ENCODE results near the gene ACTMAP. TPM values are rescaled to one million over a fixed set of nuclear protein-coding genes. Genes with fewer than 3 reads are reported as not detected.

The ACTMAP gene
- total RNA-seq, 1 experiment from 2014 or later = 17.8 TPM

DNA sequence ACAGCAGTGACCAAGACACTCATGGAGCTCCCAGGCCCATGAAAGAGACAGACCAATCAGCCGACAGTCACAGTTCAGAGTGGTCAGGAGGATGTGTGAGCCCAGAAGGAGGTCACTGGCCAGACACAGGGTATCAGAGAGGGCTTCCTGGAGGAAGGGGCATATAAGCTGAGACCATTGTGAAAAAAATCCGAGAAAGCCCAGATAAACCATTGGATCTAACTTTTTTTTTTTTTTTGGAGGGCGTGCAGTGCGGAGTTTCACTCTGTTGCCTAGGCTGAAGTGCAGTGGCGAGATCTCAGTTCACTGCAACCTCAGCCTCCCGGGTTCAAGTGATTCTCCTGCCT lies 29.2 kb downstream of the ACTMAP start:
- H3K27ac Mint-ChIP-seq (ENCODE audit: unreplicated experiment) = peak overlapping the region; percentile 93
- peaks cover 3% of the 10 kb centered on the region for H3K9me3 Mint-ChIP-seq (ENCODE audit: low read depth, unreplicated experiment)
- no TSS peak for BruUV-seq (replicated peaks)
- TF ChIP-seq, protein P1, sequence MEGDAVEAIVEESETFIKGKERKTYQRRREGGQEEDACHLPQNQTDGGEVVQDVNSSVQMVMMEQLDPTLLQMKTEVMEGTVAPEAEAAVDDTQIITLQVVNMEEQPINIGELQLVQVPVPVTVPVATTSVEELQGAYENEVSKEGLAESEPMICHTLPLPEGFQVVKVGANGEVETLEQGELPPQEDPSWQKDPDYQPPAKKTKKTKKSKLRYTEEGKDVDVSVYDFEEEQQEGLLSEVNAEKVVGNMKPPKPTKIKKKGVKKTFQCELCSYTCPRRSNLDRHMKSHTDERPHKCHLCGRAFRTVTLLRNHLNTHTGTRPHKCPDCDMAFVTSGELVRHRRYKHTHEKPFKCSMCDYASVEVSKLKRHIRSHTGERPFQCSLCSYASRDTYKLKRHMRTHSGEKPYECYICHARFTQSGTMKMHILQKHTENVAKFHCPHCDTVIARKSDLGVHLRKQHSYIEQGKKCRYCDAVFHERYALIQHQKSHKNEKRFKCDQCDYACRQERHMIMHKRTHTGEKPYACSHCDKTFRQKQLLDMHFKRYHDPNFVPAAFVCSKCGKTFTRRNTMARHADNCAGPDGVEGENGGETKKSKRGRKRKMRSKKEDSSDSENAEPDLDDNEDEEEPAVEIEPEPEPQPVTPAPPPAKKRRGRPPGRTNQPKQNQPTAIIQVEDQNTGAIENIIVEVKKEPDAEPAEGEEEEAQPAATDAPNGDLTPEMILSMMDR (IDR thresholded peaks at IDR 0.05; ENCODE audit: unreplicated experiment) = no peak
- intact Hi-C loops (cut with micrococcal nuclease; ENCODE audit: unreplicated experiment) = no loop called here
- DNase-seq = no peak
- peaks cover 36% of the 10 kb centered on the region for H3K4me1 Mint-ChIP-seq (ENCODE audit: low read depth, unreplicated experiment)
- CTCF ChIA-PET = interaction anchor here (0.6 kb wide), 1 partner anchor 487 kb away, joined by 3 read pairs; no protein-coding TSS in a partner anchor
- H3K36me3 Mint-ChIP-seq (ENCODE audit: insufficient read depth, unreplicated experiment) = peaks cover 94% of the 10 kb centered on the region
- no peaks in the 10 kb centered on the region for H3K27me3 Mint-ChIP-seq (ENCODE audit: unreplicated experiment)
- H3K4me3 Mint-ChIP-seq (ENCODE audit: low read depth, unreplicated experiment) = peak overlapping the region; percentile 78

DNA sequence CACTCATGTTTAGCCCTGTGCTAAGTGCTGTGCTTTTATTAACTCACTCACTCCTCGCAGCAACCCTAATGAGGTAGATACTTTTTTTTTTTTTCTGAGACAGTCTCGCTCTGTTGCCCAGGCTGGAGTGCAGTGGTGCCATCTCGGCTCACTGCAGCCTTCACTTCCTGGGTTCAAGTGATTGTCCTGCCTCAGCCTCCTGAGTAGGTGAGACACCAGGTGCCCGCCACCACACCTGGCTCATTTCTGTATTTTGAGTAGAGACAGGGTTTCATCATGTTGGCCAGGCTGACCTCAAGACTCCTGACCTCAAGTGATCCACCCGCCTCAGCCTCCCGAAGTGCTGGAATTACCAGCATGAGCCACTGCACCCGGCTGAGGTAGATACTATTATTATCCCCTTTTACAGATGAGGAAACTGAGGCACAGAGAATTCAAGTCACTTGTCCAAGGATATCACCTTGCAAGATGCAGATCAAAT lies 30.8 kb downstream of the ACTMAP start:
- H3K9me3 Mint-ChIP-seq (ENCODE audit: low read depth, unreplicated experiment) = peaks cover 3% of the 10 kb centered on the region
- DNase-seq = no peak
- peak overlapping the region; percentile 93 for H3K27ac Mint-ChIP-seq (ENCODE audit: unreplicated experiment)
- peak overlapping the region; percentile 78 for H3K4me3 Mint-ChIP-seq (ENCODE audit: low read depth, unreplicated experiment)
- peaks cover 94% of the 10 kb centered on the region for H3K36me3 Mint-ChIP-seq (ENCODE audit: insufficient read depth, unreplicated experiment)
- intact Hi-C loops (cut with micrococcal nuclease; ENCODE audit: unreplicated experiment) = loop anchor here (5.0 kb wide), 1 partner anchor 33 kb away; the partner anchor contains the start of genes ACTMAP and SNRPA
- H3K27me3 Mint-ChIP-seq (ENCODE audit: unreplicated experiment) = no peaks in the 10 kb centered on the region
- TF ChIP-seq, protein P1 (IDR thresholded peaks at IDR 0.05; ENCODE audit: unreplicated experiment) = no peak
- peaks cover 49% of the 10 kb centered on the region for H3K4me1 Mint-ChIP-seq (ENCODE audit: low read depth, unreplicated experiment)
- no TSS peak for BruUV-seq (replicated peaks)
- CTCF ChIA-PET = no interaction called here

DNA sequence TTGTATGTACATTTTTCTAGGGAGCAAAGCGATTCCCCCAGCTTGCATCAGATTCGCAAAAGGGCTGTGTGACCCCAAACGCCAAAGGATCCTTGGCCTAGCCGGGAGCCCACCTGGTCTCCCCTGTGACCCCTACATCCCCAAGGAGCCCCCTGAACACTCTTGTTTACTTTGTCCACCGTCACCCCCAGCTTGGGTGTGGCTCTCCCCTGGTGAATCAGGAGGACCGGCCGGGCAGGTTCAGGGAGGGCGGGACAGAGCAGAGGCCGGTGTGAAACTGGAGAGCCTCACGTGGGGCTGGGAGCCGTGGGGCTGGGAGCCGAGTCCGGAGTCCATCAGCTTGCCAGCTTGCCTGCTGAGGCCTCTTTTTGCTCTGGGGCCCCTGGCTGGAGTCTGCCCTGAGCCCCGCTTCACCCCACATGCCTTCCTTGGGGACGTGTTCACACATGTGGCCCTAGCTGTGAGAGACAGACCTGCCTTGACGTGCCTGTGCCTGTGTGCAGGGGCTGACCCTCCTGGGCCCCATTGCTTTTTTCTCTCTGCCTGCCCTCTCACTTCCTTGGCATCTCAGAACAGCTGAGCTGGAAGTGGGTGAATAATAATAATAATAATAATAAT lies 31.4 kb downstream of the ACTMAP start:
- Mint-ChIP-seq H3K27ac (ENCODE audit: unreplicated experiment) (peak overlapping the region; percentile 93), H3K36me3 (ENCODE audit: insufficient read depth, unreplicated experiment) (peaks cover 96% of the 10 kb centered on the region), H3K4me3 (ENCODE audit: low read depth, unreplicated experiment) (peak overlapping the region; percentile 78), H3K9me3 (ENCODE audit: low read depth, unreplicated experiment) (peaks cover 3% of the 10 kb centered on the region), H3K27me3 (ENCODE audit: unreplicated experiment) (no peaks in the 10 kb centered on the region), H3K4me1 (ENCODE audit: low read depth, unreplicated experiment) (peaks cover 49% of the 10 kb centered on the region)
- DNase-seq = peak; percentile 97
- intact Hi-C loops (cut with micrococcal nuclease; ENCODE audit: unreplicated experiment) = loop anchor here (5.0 kb wide), 1 partner anchor 33 kb away; the partner anchor contains the start of genes ACTMAP and SNRPA
- TF ChIP-seq, protein P1 (IDR thresholded peaks at IDR 0.05; ENCODE audit: unreplicated experiment) = no peak
- CTCF ChIA-PET = no interaction called here
- BruUV-seq (replicated peaks) = no TSS peak

DNA sequence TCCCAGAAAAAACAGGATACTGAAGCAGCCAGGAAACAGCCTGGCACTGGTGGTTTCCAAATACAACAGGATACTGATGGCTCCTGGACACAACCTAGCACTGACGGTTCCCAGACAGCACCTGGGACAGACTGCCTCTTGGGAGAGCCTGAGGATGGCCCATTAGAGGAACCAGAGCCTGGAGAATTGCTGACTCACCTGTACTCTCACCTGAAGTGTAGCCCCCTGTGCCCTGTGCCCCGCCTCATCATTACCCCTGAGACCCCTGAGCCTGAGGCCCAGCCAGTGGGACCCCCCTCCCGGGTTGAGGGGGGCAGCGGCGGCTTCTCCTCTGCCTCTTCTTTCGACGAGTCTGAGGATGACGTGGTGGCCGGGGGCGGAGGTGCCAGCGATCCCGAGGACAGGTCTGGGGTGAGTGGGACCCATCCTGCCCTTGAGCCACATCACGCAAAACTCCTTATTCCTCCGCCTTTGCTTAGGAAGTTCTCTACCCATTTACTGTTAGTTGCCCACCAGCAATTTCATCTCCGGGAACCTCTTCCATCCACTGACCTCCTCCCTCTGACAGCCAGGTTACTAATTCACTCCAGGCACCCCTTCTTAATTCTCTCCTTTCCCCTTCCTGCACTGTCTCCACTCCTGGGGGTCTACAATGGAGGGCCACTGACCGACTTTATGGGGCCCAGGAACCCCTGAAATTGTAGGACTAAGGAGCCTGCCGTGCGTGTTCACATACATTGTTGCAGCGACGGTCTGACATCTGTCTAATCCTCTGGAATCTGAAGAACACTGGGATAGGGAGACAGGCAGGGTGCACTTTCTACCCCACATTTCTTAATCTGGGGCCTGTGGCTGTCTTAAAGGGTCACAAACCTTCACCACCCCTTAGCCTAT lies 32.1 kb downstream of the ACTMAP start:
- Mint-ChIP-seq H3K27ac (ENCODE audit: unreplicated experiment) (peak overlapping the region; percentile 93), H3K9me3 (ENCODE audit: low read depth, unreplicated experiment) (no peaks in the 10 kb centered on the region), H3K4me1 (ENCODE audit: low read depth, unreplicated experiment) (peaks cover 41% of the 10 kb centered on the region), H3K4me3 (ENCODE audit: low read depth, unreplicated experiment) (peak overlapping the region; percentile 78), H3K27me3 (ENCODE audit: unreplicated experiment) (no peaks in the 10 kb centered on the region), H3K36me3 (ENCODE audit: insufficient read depth, unreplicated experiment) (peaks cover 96% of the 10 kb centered on the region)
- DNase-seq = peak; percentile 42
- CTCF ChIA-PET = interaction anchor here (2.0 to 2.1 kb wide), 2 partner anchors 32 to 60 kb away, joined by 7 to 8 read pairs; partner anchors contain the start of genes ACTMAP and RAB4B
- intact Hi-C loops (cut with micrococcal nuclease; ENCODE audit: unreplicated experiment) = loop anchor here (5.0 kb wide), 1 partner anchor 34 kb away; the partner anchor contains the start of genes ACTMAP and SNRPA
- no TSS peak for BruUV-seq (replicated peaks)
- TF ChIP-seq, protein P1 (IDR thresholded peaks at IDR 0.05; ENCODE audit: unreplicated experiment) = no peak

Measured in Calu3 (cell line).